Lung (tissue), 12 donors: Measurements from ENCODE around the gene MED29. TPM values are rescaled to one million over a fixed set of nuclear protein-coding genes. Genes with fewer than 3 reads are reported as not detected.

ENCODE experiments used
- ATAC-seq: fragments of 200-7000 bp; cut with Tn5 transposase; one replicate; pipeline ENCODE4 v1.9.1; 2020; ENCODE audit warnings: moderate number of reproducible peaks; ENCODE audit not compliant: insufficient read depth, low FRiP score
- DNase-seq, 3 donors: peaks; one replicate each; pipeline ENCODE4 v3.0.0-alpha.2; 2013 to 2017
- H3K27ac ChIP-seq, 2 donors: one replicate each; pipeline ENCODE4 v1.5.1; 2013; ENCODE audit warnings: mild to moderate bottlenecking in 2 of 2, moderate library complexity in 2 of 2, control low read depth in 1 of 2, inconsistent platforms in 1 of 2, low read depth in 1 of 2, low read length in 1 of 2
- H3K27me3 ChIP-seq, 3 donors: one replicate each; pipeline ENCODE4 v1.5.1; 2013; ENCODE audit warnings: low read length in 2 of 3; ENCODE audit not compliant: control insufficient read depth in 3 of 3, insufficient read depth in 3 of 3
- H3K36me3 ChIP-seq, 4 donors: one replicate each; pipeline ENCODE4 v1.5.1; 2013; ENCODE audit warnings: low read length in 4 of 4, mild to moderate bottlenecking in 1 of 4, moderate library complexity in 1 of 4; ENCODE audit not compliant: control insufficient read depth in 4 of 4, insufficient read depth in 4 of 4
- H3K4me1 ChIP-seq, 5 donors: one replicate each; pipeline ENCODE4 v1.5.1; 2013; ENCODE audit warnings: low read length in 5 of 5, mild to moderate bottlenecking in 2 of 5, moderate library complexity in 1 of 5; ENCODE audit not compliant: control insufficient read depth in 5 of 5, insufficient read depth in 5 of 5
- H3K4me3 ChIP-seq: one replicate; pipeline ENCODE4 v1.5.1; 2013; ENCODE audit warnings: mild to moderate bottlenecking, control low read depth, moderate library complexity
- H3K9ac ChIP-seq, 2 donors: one replicate each; pipeline ENCODE4 v1.5.1; 2013; ENCODE audit warnings: low read length in 2 of 2, control low read depth in 1 of 2; ENCODE audit not compliant: insufficient read depth in 1 of 2
- H3K9me3 ChIP-seq, 4 donors: one replicate each; pipeline ENCODE4 v1.5.1; 2013; ENCODE audit warnings: low read length in 3 of 4, mild to moderate bottlenecking in 1 of 4, moderate library complexity in 1 of 4; ENCODE audit not compliant: control insufficient read depth in 4 of 4, insufficient read depth in 3 of 4
- CTCF ChIP-seq: IDR thresholded peaks from 2 replicates; pipeline ENCODE4 v1.5.1; 2012; ENCODE audit warnings: mild to moderate bottlenecking; ENCODE audit errors: control extremely low read depth, extremely low read depth
- WGBS, 2 donors: extraction: QIAGEN DNeasy Blood & Tissue Kit; methylation state at CpG; one replicate each; pipeline ENCODE4 v1.1.7; 2013; 5-methylcytosine and 5-hydroxymethylcytosine counted together
- polyA plus RNA-seq, 2 donors: library from polyadenylated mRNA; stranded (reverse); fragments of 200-250 nt; gene quantifications; one replicate each; pipeline ENCODE4 v1.2.1, GENCODE V29; 2013
- total RNA-seq, 2 donors: library from RNA; depleted of rRNA in 1 of 2; stranded (reverse); fragments of >200 nt in 1 of 2; gene quantifications; one replicate each; pipeline ENCODE4 v1.2.1, GENCODE V29; 2014 to 2021
- donor health status: control.
- donor health status: control.
- donor health status: Bipolar disorder and iron deficiency.
- donor health status: healthy.
- donor health status: DM: yes; HTN: yes; CAD: no.

The MED29 gene
- total and polyA plus RNA-seq, 4 donors: 16.5 to 36.8 (median 32.8) TPM

- no peak for DNase-seq
- peaks cover 4 to 31% (median 25%) of the 10 kb centered on the region in 4 donors for H3K36me3 ChIP-seq
- H3K27ac ChIP-seq: no peak overlapping the region
Observed at GRCh38 chr19:39416152-39417120, 25.3 kb downstream of the MED29 start.

DNA sequence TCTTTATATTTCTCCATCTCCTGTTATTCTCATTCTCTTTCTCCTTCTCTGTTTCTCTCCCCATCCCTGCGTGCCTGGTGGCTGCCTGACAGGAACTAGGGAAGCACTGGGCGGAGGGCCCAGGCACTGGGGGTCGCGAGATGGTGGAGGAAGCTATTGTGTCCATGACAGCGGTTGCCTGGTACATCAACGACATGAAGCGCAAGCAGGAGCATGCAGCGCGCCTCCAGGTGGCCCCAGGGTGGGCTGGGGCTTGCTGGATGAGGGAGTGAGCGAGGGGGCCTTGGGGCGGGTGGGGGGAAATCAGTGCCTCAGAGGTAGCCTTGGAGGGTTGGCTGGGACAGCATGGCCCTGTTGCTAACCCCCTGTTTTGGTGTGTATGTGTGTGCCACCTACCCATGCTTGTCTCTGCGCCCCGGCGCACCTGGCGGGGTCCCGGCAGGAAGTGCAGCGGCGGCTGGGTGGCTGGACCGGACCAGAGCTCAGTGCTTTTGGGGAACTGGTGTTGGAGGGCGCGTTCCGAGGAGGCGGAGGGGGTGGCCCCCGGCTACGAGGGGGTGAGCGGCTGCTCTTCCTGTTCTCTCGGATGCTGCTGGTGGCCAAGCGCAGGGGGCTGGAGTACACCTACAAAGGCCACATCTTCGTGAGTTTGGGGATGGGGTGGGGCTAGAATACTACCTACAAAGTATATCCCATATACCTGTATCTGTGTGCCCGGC lies 26.4 kb downstream of the MED29 start:
- DNase-seq: no peak
- H3K36me3 ChIP-seq: peaks cover 4 to 37% (median 27%) of the 10 kb centered on the region in 4 donors
- ATAC-seq: no peak

More at GRCh38 chr19:39416152-39417120, 25.3 kb downstream of the MED29 start:
- peaks cover 0 to 31% (median 9%) of the 10 kb centered on the region in 5 donors for H3K4me1 ChIP-seq
- WGBS, 2 donors: 75 to 83% methylated on average over 23 to 27 of the region's 27 CpGs
- no peak for ATAC-seq
- no peak overlapping the region for H3K4me3 ChIP-seq
- H3K27me3 ChIP-seq: no peaks in the 10 kb centered on the region
- H3K9me3 ChIP-seq: no peaks in the 10 kb centered on the region
- peak overlapping the region in 1 of 2 donors; percentile 3 for H3K9ac ChIP-seq
- TF ChIP-seq CTCF: no peak

DNA sequence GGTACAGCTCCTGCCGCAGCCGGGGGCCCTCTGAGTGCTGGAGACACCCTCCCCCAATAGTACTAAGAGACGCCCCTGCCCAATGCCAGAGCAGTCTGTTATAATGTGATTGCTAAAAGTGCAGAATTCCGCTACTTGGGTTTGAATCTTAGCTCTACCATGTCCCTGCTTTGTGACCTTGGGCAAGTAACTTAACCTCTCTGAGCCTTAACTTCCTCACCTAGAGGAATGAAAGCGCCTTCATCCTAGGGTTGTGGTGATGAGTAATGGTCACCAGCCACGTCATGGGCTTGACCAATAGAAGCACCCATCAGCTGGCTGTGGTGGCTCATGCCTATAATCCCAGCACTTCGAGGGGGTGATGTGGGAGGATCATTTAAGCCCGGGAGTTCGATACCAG lies 27.8 kb downstream of the MED29 start:
- H3K4me1 ChIP-seq: peaks cover 0 to 24% (median 9%) of the 10 kb centered on the region in 5 donors
- no peak for TF ChIP-seq CTCF
- H3K9me3 ChIP-seq: no peaks in the 10 kb centered on the region
- no peak overlapping the region for H3K27ac ChIP-seq
- no peaks in the 10 kb centered on the region for H3K27me3 ChIP-seq
- no peak for DNase-seq
- peaks cover 4 to 42% (median 32%) of the 10 kb centered on the region in 4 donors for H3K36me3 ChIP-seq
- no peak overlapping the region for H3K4me3 ChIP-seq
- ATAC-seq: no peak
- no peak overlapping the region for H3K9ac ChIP-seq
- WGBS, 2 donors: 79 to 86% methylated on average over 9 of the region's 9 CpGs

More for the DNA sequence above, 26.4 kb downstream of the MED29 start:
- H3K9ac ChIP-seq: no peak overlapping the region
- peaks cover 0 to 24% (median 9%) of the 10 kb centered on the region in 5 donors for H3K4me1 ChIP-seq
- no peaks in the 10 kb centered on the region for H3K27me3 ChIP-seq
- WGBS, 2 donors: 70 to 89% methylated on average over 30 of the region's 30 CpGs
- no peak overlapping the region for H3K27ac ChIP-seq
- no peak for TF ChIP-seq CTCF
- no peak overlapping the region for H3K4me3 ChIP-seq
- no peaks in the 10 kb centered on the region for H3K9me3 ChIP-seq
